Body of pancreas (tissue), 4 donors: ENCODE results near the gene NUP214. TPM values are rescaled to one million over a fixed set of nuclear protein-coding genes. Genes with fewer than 3 reads are reported as not detected.

Experiments
- ATAC-seq: fragments of 150-250 bp; one replicate; pipeline ENCODE4 v1.9.1; 2016
- DNase-seq, 4 donors: peaks; one replicate each; pipeline ENCODE4 v3.0.0-alpha.2; 2019
- H3K27ac ChIP-seq, 4 donors: fragments of 200-600 bp; sonication (generic); 1 replicate in 3 of 4; 2 replicates in 1 of 4; pipeline versions ENCODE4 v1.5.1 to v1.6.1; 2016 to 2019; ENCODE audit warnings: mild to moderate bottlenecking in 1 of 4, mixed read lengths in 1 of 4, moderate library complexity in 1 of 4
- H3K27me3 ChIP-seq, 2 donors: fragments of 200-600 bp; sonication (generic); one replicate each; pipeline ENCODE4 v1.6.0; 2016; ENCODE audit warnings: mild to moderate bottlenecking in 1 of 2
- H3K36me3 ChIP-seq, 2 donors: fragments of 200-600 bp; sonication (generic); replicated peaks in 1 of 2; 2 replicates each; pipeline ENCODE4 v1.5.1; 2016; ENCODE audit warnings: low read depth in 2 of 2; ENCODE audit not compliant: insufficient read depth in 1 of 2
- H3K4me1 ChIP-seq: fragments of 200-600 bp; sonication (generic); one replicate; pipeline ENCODE4 v1.6.0; 2016
- H3K4me3 ChIP-seq, 2 donors: fragments of 200-600 bp; sonication (generic); 1 replicate in 1 of 2; 2 replicates in 1 of 2; pipeline ENCODE4 v1.5.1; 2016 to 2019
- H3K9me3 ChIP-seq, 3 donors: fragments of 200-600 bp; sonication (generic); 1 replicate in 2 of 3; 2 replicates in 1 of 3; pipeline ENCODE4 v1.5.1; 2016
- CTCF ChIP-seq, 7 experiments: fragments of 450-650 bp in 4 of 7; fragments of 200-600 bp in 3 of 7; sonication (generic) in 3 of 7; IDR thresholded peaks; one replicate each; pipeline ENCODE4 v1.5.1; 2016 to 2019; ENCODE audit warnings: antibody characterized with exemption in 7 of 7
- POLR2A ChIP-seq, 3 donors: fragments of 450-650 bp; IDR thresholded peaks; one replicate each; pipeline ENCODE4 v1.6.1; 2016; ENCODE audit warnings: antibody characterized with exemption in 3 of 3, mild to moderate bottlenecking in 2 of 3
- WGBS, 2 donors: methylation state at CpG; one replicate each; pipeline ENCODE4 v1.1.5; 2017; 5-methylcytosine and 5-hydroxymethylcytosine counted together
- intact Hi-C: fragments of 100-400 bp; cut with DNase I; formaldehyde crosslinking; loops from one replicate; pipeline ENCODE4 v1.15.1; 2023
- total RNA-seq, 2 donors: library from RNA; depleted of rRNA; stranded (reverse); fragments of >200 nt; gene quantifications; one replicate each; pipeline ENCODE4 v1.1.0, GENCODE V29; 2016

The NUP214 gene
- total RNA-seq, 2 donors from 2014 or later = 24.7 to 29.6 TPM

DNA sequence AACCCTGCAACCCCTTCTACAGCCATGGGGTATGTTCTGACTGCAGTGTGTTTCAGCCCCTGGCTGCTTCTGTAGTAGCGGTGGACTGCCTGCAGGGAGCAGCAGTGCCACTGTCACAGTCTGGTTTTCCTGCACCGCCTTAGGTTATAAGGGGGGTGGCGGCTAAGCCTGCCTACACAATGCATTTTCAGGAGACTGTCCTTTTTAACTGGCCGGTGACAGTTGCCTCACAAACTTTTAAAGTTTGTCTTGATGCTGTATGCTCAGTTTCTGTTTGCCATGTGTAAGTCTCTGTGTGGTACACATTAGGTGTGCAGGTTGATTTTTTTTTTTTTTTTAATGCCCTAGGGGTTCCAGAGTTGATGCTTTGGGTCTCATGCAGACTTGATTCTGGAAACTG is 53.0 kb downstream of the NUP214 start:
- WGBS, 2 donors = 42 to 57% methylated on average over 4 of the region's 4 CpGs
- H3K27me3 ChIP-seq = no peaks in the 10 kb centered on the region
- peaks cover 8 to 41% of the 10 kb centered on the region in 2 donors for H3K36me3 ChIP-seq
- intact Hi-C loops = no loop called here
- H3K27ac ChIP-seq = no peak overlapping the region
- ATAC-seq (peak; percentile 74), DNase-seq (peak; percentile 32 to 58 (median 46))
- H3K4me3 ChIP-seq = no peak overlapping the region
- no peaks in the 10 kb centered on the region for H3K4me1 ChIP-seq
- TF ChIP-seq POLR2A (IDR thresholded peaks at IDR 0.05) (no peak), CTCF (IDR thresholded peaks at IDR 0.05) (peak in 6 of 7 experiments; percentile 47 to 70 (median 61))
- no peaks in the 10 kb centered on the region for H3K9me3 ChIP-seq

GRCh38 chr9:131178926-131179325 is 53.5 kb downstream of the NUP214 start:
- H3K36me3 ChIP-seq = peaks cover 8 to 41% of the 10 kb centered on the region in 2 donors
- DNase-seq = no peak
- no peaks in the 10 kb centered on the region for H3K4me1 ChIP-seq
- no peaks in the 10 kb centered on the region for H3K27me3 ChIP-seq
- no peaks in the 10 kb centered on the region for H3K9me3 ChIP-seq
- intact Hi-C loops = no loop called here
- WGBS, 2 donors = 95 to 100% methylated on average over 1 of the region's 1 CpG
- TF ChIP-seq CTCF (IDR thresholded peaks at IDR 0.05) (no peak), POLR2A (IDR thresholded peaks at IDR 0.05) (no peak)
- H3K27ac ChIP-seq = no peak overlapping the region
- ATAC-seq = no peak
- no peak overlapping the region for H3K4me3 ChIP-seq

DNA sequence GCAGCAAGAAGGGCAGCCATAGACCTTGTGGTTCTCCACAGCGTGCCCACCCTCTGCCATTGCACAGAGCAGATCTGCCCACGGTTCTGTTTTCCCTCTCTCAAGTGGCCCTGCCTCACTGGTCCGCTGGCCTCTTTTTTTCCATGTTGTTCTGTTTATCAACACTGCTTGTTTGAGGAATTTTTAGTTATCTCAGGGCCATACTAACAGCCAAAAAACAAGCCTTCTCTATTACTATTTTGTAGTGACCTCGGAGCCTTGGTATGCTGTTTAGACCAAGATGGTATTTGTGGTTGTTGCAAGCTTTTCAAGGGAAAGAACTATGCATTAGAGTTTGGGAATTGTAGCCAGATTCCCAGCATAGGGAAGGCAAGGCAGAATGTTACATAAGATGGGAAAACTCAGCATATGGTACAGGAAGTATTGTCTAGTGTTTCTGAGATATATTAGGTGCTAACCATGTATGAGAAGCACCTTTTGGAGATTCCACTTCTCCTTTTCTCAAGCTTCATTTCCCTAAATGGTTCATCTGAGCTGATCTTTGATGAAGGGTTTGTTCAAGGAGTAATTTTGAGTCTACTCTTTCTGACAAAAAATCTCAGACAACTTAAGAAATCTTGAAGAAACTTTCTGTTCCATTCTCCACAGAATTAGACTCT is 54.3 kb downstream of the NUP214 start:
- DNase-seq = no peak
- intact Hi-C loops = loop anchor here (10.0 kb wide), 1 partner anchor 155 kb away; no protein-coding TSS in a partner anchor

GRCh38 chr9:131180454-131180853 is 55.1 kb downstream of the NUP214 start:
- Histone ChIP-seq H3K4me1 (no peaks in the 10 kb centered on the region), H3K9me3 (no peaks in the 10 kb centered on the region), H3K27ac (no peak overlapping the region), H3K27me3 (no peaks in the 10 kb centered on the region), H3K36me3 (peaks cover 0 to 32% of the 10 kb centered on the region in 2 donors), H3K4me3 (no peak overlapping the region)
- DNase-seq = no peak
- no peak for ATAC-seq
- no peak for TF ChIP-seq POLR2A (IDR thresholded peaks at IDR 0.05)
- no peak for TF ChIP-seq CTCF (IDR thresholded peaks at IDR 0.05)
- intact Hi-C loops = loop anchor here (10.0 kb wide), 1 partner anchor 154 kb away; no protein-coding TSS in a partner anchor
- WGBS, 2 donors = 84 to 85% methylated on average over 6 of the region's 6 CpGs

More for the DNA sequence above, 54.3 kb downstream of the NUP214 start:
- Histone ChIP-seq H3K4me3 (no peak overlapping the region), H3K27me3 (no peaks in the 10 kb centered on the region), H3K9me3 (no peaks in the 10 kb centered on the region), H3K27ac (no peak overlapping the region), H3K36me3 (peaks cover 6 to 39% of the 10 kb centered on the region in 2 donors), H3K4me1 (no peaks in the 10 kb centered on the region)
- TF ChIP-seq CTCF (IDR thresholded peaks at IDR 0.05) (no peak), POLR2A (IDR thresholded peaks at IDR 0.05) (no peak)
- no peak for ATAC-seq
- WGBS, 2 donors = 60 to 65% methylated on average over 4 of the region's 4 CpGs
